ENCODE data around the gene CPSF4. TPM values are rescaled to one million over a fixed set of nuclear protein-coding genes. Genes with fewer than 3 reads are reported as not detected.

CPSF4 gene
- total and polyA plus RNA-seq, 8 donors, result 25.9 to 43.3 (median 33.0) TPM

GRCh38 chr7:99468336-99468918 lies 29.7 kb downstream of the CPSF4 start:
- DNase-seq (peak in 1 of 4 donors; percentile 77), ATAC-seq (no peak)
- Histone ChIP-seq H3K27ac (no peak overlapping the region), H3K4me1 (peaks cover 11 to 41% of the 10 kb centered on the region in 2 donors), H3K36me3 (peaks cover 0 to 9% of the 10 kb centered on the region in 2 donors), H3K27me3 (no peaks in the 10 kb centered on the region), H3K4me3 (no peak overlapping the region), H3K9me3 (no peaks in the 10 kb centered on the region)
- TF ChIP-seq CTCF (IDR thresholded peaks at IDR 0.05), result no peak
- intact Hi-C loops (cut with DNase I), result no loop called here

GRCh38 chr7:99469381-99470065 lies 30.8 kb downstream of the CPSF4 start:
- H3K9me3 ChIP-seq, result no peaks in the 10 kb centered on the region
- ATAC-seq (no peak), DNase-seq (peak in 1 of 4 donors; percentile 20)
- intact Hi-C loops (cut with DNase I), result no loop called here
- H3K4me3 ChIP-seq, result no peak overlapping the region
- H3K27ac ChIP-seq, result no peak overlapping the region
- no peaks in the 10 kb centered on the region for H3K36me3 ChIP-seq
- H3K4me1 ChIP-seq, result peaks cover 16 to 39% of the 10 kb centered on the region in 2 donors
- TF ChIP-seq CTCF (IDR thresholded peaks at IDR 0.05), result no peak
- H3K27me3 ChIP-seq, result no peaks in the 10 kb centered on the region

- H3K4me1 ChIP-seq, result peaks cover 7 to 21% of the 10 kb centered on the region in 2 donors
- intact Hi-C loops (cut with DNase I), result no loop called here
Observed at GRCh38 chr7:99472561-99473314, 34.0 kb downstream of the CPSF4 start, which contains the start of gene ZNF789. ZNF789 (plus strand) TSS chr7:99472890; CDS start chr7:99476457, 3,567 bp downstream.

GRCh38 chr7:99473315-99473596 lies 34.5 kb downstream of the CPSF4 start:
- peaks cover 7 to 21% of the 10 kb centered on the region in 2 donors for H3K4me1 ChIP-seq
- ATAC-seq, result peak; percentile 49
- H3K27me3 ChIP-seq, result no peaks in the 10 kb centered on the region
- H3K36me3 ChIP-seq, result peaks cover 0 to 6% of the 10 kb centered on the region in 2 donors
- H3K9me3 ChIP-seq, result no peaks in the 10 kb centered on the region
- intact Hi-C loops (cut with DNase I), result no loop called here
- DNase-seq, result peak in 2 of 4 donors; percentile 22 to 38
- peak overlapping the region; percentile 59 to 91 for H3K27ac ChIP-seq
- H3K4me3 ChIP-seq, result peak overlapping the region; percentile 83 to 93
- TF ChIP-seq CTCF (IDR thresholded peaks at IDR 0.05), result no peak

More at GRCh38 chr7:99472561-99473314, 34.0 kb downstream of the CPSF4 start, which contains the start of gene ZNF789:
- peak; percentile 92 to 99 (median 98) for DNase-seq
- H3K27me3 ChIP-seq, result no peaks in the 10 kb centered on the region
- peak; percentile 99 for ATAC-seq
- no peaks in the 10 kb centered on the region for H3K9me3 ChIP-seq
- peak in 1 of 2 donors; percentile 8 for TF ChIP-seq CTCF (IDR thresholded peaks at IDR 0.05)
- H3K4me3 ChIP-seq, result peak within 1 kb of the TSS; percentile 83 to 93
- peak within 1 kb of the TSS; percentile 84 to 91 for H3K27ac ChIP-seq
- peaks cover 0 to 6% of the 10 kb centered on the region in 2 donors for H3K36me3 ChIP-seq

GRCh38 chr7:99476107-99476506 lies 37.4 kb downstream of the CPSF4 start:
- Histone ChIP-seq H3K36me3 (peaks cover 0 to 28% of the 10 kb centered on the region in 2 donors), H3K4me1 (peaks cover 7 to 24% of the 10 kb centered on the region in 2 donors), H3K27me3 (no peaks in the 10 kb centered on the region), H3K9me3 (no peaks in the 10 kb centered on the region), H3K27ac (no peak overlapping the region), H3K4me3 (no peak overlapping the region)
- no peak for DNase-seq
- intact Hi-C loops (cut with DNase I), result no loop called here
- TF ChIP-seq CTCF (IDR thresholded peaks at IDR 0.05), result no peak
- no peak for ATAC-seq
